ENCODE measurements around the gene TMLHE.

DNA sequence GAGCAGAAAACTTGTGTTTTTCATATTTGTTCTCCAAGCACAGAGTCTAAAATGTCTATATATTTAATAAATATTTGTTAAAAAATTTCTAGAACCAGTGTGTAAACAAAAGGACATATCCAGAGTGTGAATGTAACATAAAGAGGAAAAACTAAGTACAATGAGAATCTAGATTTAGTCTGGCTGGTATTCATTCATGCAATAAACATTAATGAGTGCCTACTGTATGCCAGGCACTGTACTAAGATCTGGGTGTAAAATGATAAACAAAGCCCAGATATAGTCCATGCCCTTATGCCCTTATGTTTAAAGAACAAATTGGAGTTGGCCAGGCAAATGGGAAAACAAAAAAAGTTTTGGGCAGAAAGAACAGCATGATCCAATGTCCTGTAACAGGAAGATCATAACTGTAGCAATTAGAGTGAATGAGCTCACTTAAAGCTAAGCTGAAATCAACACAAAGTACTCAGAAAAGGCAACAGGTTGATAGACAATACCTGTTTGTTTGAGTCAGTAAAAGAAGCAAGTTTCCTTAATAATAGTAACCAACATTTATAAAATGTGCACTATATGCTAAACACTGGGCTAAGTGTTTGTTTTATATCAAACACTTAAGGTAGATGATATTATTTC, 1.3 kb upstream of the TMLHE start:
- no peak for TF ChIP-seq POLR2A (IDR thresholded peaks at IDR 0.05)
- TF ChIP-seq CTCF (IDR thresholded peaks at IDR 0.05) = no peak

All from vagina (tissue), 2 donors.